ENCODE measurements around the gene ZCCHC3. TPM values are rescaled to one million over a fixed set of nuclear protein-coding genes. Genes with fewer than 3 reads are reported as not detected.

Gene ZCCHC3
- total RNA-seq, 1 donor, result 9.0 TPM

- no peak for DNase-seq (ENCODE audit: insufficient read length, low spot score, missing footprints)
- no peaks in the 10 kb centered on the region for H3K9me3 ChIP-seq (ENCODE audit: low read depth, low read length)
- no peak overlapping the region for H3K4me3 ChIP-seq (ENCODE audit: insufficient read depth, low read length)
- no peaks in the 10 kb centered on the region for H3K79me2 ChIP-seq (ENCODE audit: insufficient read depth, low read length)
- H3K36me3 ChIP-seq (ENCODE audit: insufficient read depth, low read length), result no peaks in the 10 kb centered on the region
- no peaks in the 10 kb centered on the region for H3K27me3 ChIP-seq (ENCODE audit: insufficient read depth, low read length)
- no peak overlapping the region for H2AFZ ChIP-seq (ENCODE audit: low read length)
- H4K20me1 ChIP-seq (ENCODE audit: insufficient read depth, low read length), result no peaks in the 10 kb centered on the region
- H3K4me2 ChIP-seq (ENCODE audit: insufficient read depth, low read length), result peak overlapping the region; percentile 99
- peaks cover 16% of the 10 kb centered on the region for H3K4me1 ChIP-seq (ENCODE audit: insufficient read depth, low read length)
- H3K27ac ChIP-seq (ENCODE audit: low read depth, low read length), result peak overlapping the region; percentile 98
- no peak for TF ChIP-seq CTCF (IDR thresholded peaks at IDR 0.05; ENCODE audit: extremely low read depth, low read depth, low read length)
These were observed 13.3 kb downstream of the ZCCHC3 start for GRCh38 chr20:310645-311044.

DNA sequence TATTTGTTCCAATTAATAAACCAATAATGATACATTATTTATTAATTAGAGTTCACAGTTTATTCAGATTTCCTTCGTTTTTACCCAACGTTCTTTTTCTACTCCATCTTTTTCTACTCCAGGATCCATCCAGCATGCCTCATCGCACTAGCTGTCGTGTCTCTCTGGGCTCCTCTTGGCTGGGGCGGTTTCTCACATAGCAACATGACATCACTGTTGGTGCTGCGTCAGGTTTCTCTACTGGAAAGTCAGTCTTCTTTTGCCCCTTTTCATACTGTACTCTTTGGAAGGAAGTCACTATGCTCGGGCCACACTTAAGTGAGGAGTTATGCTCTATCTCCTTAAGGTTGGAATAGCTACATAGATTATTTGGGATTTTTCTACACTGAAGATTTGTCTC lies 14.2 kb downstream of the ZCCHC3 start:
- Histone ChIP-seq H3K36me3 (ENCODE audit: insufficient read depth, low read length) (no peaks in the 10 kb centered on the region), H3K27ac (ENCODE audit: low read depth, low read length) (no peak overlapping the region), H3K9me3 (ENCODE audit: low read depth, low read length) (no peaks in the 10 kb centered on the region), H2AFZ (ENCODE audit: low read length) (no peak overlapping the region), H3K4me2 (ENCODE audit: insufficient read depth, low read length) (no peak overlapping the region), H3K27me3 (ENCODE audit: insufficient read depth, low read length) (no peaks in the 10 kb centered on the region), H3K79me2 (ENCODE audit: insufficient read depth, low read length) (no peaks in the 10 kb centered on the region), H3K4me3 (ENCODE audit: insufficient read depth, low read length) (no peak overlapping the region), H4K20me1 (ENCODE audit: insufficient read depth, low read length) (no peaks in the 10 kb centered on the region), H3K4me1 (ENCODE audit: insufficient read depth, low read length) (peaks cover 19% of the 10 kb centered on the region)
- no peak for TF ChIP-seq CTCF (IDR thresholded peaks at IDR 0.05; ENCODE audit: extremely low read depth, low read depth, low read length)
- no peak for DNase-seq (ENCODE audit: insufficient read length, low spot score, missing footprints)

- DNase-seq (ENCODE audit: insufficient read length, low spot score, missing footprints), result no peak
- Histone ChIP-seq H3K27ac (ENCODE audit: low read depth, low read length) (no peak overlapping the region), H3K9me3 (ENCODE audit: low read depth, low read length) (no peaks in the 10 kb centered on the region), H4K20me1 (ENCODE audit: insufficient read depth, low read length) (no peaks in the 10 kb centered on the region), H2AFZ (ENCODE audit: low read length) (no peak overlapping the region), H3K4me2 (ENCODE audit: insufficient read depth, low read length) (no peak overlapping the region), H3K79me2 (ENCODE audit: insufficient read depth, low read length) (no peaks in the 10 kb centered on the region), H3K27me3 (ENCODE audit: insufficient read depth, low read length) (no peaks in the 10 kb centered on the region), H3K4me1 (ENCODE audit: insufficient read depth, low read length) (peaks cover 19% of the 10 kb centered on the region), H3K36me3 (ENCODE audit: insufficient read depth, low read length) (no peaks in the 10 kb centered on the region), H3K4me3 (ENCODE audit: insufficient read depth, low read length) (no peak overlapping the region)
- no peak for TF ChIP-seq CTCF (IDR thresholded peaks at IDR 0.05; ENCODE audit: extremely low read depth, low read depth, low read length)
These were observed 14.7 kb downstream of the ZCCHC3 start for GRCh38 chr20:312067-312466.

DNA sequence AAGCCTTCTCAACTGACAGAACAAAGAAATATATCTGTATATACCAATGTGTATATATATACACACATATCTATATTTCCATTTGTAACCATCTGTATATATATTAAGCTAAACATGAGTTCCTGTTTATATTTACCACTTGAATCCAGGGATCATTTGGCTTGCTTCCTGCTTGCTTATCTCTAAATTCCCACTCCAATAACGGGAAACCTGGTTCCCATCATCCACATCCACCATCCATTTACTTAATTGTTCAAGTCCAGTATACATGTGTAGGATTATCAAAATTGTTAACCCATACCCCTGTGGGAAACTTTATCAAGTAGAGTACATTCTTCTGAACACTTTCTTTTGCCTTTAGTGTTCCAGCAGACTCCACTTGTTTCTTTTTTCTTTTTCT lies 15.5 kb downstream of the ZCCHC3 start:
- no peak overlapping the region for H2AFZ ChIP-seq (ENCODE audit: low read length)
- peaks cover 19% of the 10 kb centered on the region for H3K4me1 ChIP-seq (ENCODE audit: insufficient read depth, low read length)
- H4K20me1 ChIP-seq (ENCODE audit: insufficient read depth, low read length), result no peaks in the 10 kb centered on the region
- H3K4me2 ChIP-seq (ENCODE audit: insufficient read depth, low read length), result no peak overlapping the region
- no peaks in the 10 kb centered on the region for H3K9me3 ChIP-seq (ENCODE audit: low read depth, low read length)
- no peak overlapping the region for H3K4me3 ChIP-seq (ENCODE audit: insufficient read depth, low read length)
- TF ChIP-seq CTCF (IDR thresholded peaks at IDR 0.05; ENCODE audit: extremely low read depth, low read depth, low read length), result no peak
- H3K27ac ChIP-seq (ENCODE audit: low read depth, low read length), result no peak overlapping the region
- H3K79me2 ChIP-seq (ENCODE audit: insufficient read depth, low read length), result no peaks in the 10 kb centered on the region
- no peak for DNase-seq (ENCODE audit: insufficient read length, low spot score, missing footprints)
- no peaks in the 10 kb centered on the region for H3K27me3 ChIP-seq (ENCODE audit: insufficient read depth, low read length)
- H3K36me3 ChIP-seq (ENCODE audit: insufficient read depth, low read length), result no peaks in the 10 kb centered on the region
